A549 (cell line): Measurements from ENCODE around the gene MVD. TPM values are rescaled to one million over a fixed set of nuclear protein-coding genes. Genes with fewer than 3 reads are reported as not detected.

Source experiments
- ATAC-seq, 2 experiments: fragments of 200-7000 bp in 1 of 2; fragments of >200 bp in 1 of 2; cut with Nextera tagmentation in 1 of 2; cut with Tn5 transposase in 1 of 2; 3 replicates each; pipeline versions ENCODE4 v1.8.0 to v1.9.1; 2018 to 2020; ENCODE audit warnings: mild to moderate bottlenecking in 1 of 2, moderate library complexity in 1 of 2
- CTCF ChIA-PET: fragments of 300-600 bp; sonication (Branson Sonifier 250); formaldehyde crosslinking; extraction: SDS; loops from one replicate; lab custom pipeline; 2021; ENCODE audit warnings: antibody characterized with exemption, inconsistent platforms; lab: Yijun Ruan, JAX
- POLR2A ChIA-PET: fragments of 350-600 bp; formaldehyde crosslinking; extraction: SDS; loops from one replicate; lab custom pipeline; 2021; ENCODE audit warnings: antibody characterized with exemption, inconsistent platforms; lab: Yijun Ruan, JAX
- DNase-seq, 2 experiments: peaks; one replicate each; pipeline versions ENCODE4 v3.0.0 to v3.0.0-alpha.2; 2011 to 2016; ENCODE audit warnings: low read depth in 1 of 2, low spot score in 1 of 2
- FAIRE-seq: peaks from 2 replicates; lab custom pipeline; 2011; peaks lifted over from hg19 to GRCh38; lab: Jason Lieb, UNC
- H3K27ac ChIP-seq, 2 experiments: fragments of >200 bp; sonication (Bioruptor Twin); formaldehyde crosslinking; 3 replicates each; pipeline ENCODE4 v1.5.1; 2016 to 2017
- H3K4me1 ChIP-seq: fragments of >200 bp; sonication (Bioruptor Twin); formaldehyde crosslinking; 3 replicates; pipeline ENCODE4 v1.6.1; 2016
- H3K4me2 ChIP-seq: fragments of >200 bp; sonication (Bioruptor Twin); formaldehyde crosslinking; 3 replicates; pipeline ENCODE4 v1.6.1; 2016
- H3K4me3 ChIP-seq: fragments of >200 bp; sonication (Bioruptor Twin); formaldehyde crosslinking; 3 replicates; pipeline ENCODE4 v1.5.1; 2016
- H3K9me3 ChIP-seq: fragments of >200 bp; sonication (Bioruptor Twin); formaldehyde crosslinking; 3 replicates; pipeline ENCODE4 v1.6.1; 2016
- CBX2 ChIP-seq: fragments of 200-600 bp; sonication (generic); IDR thresholded peaks from 2 replicates; pipeline ENCODE4 v1.6.1; 2016; ENCODE audit warnings: low read depth, mild to moderate bottlenecking, borderline replicate concordance
- CHD2 ChIP-seq: fragments of 150-350 bp; IDR thresholded peaks from 2 replicates; pipeline ENCODE4 v1.6.1; 2014; ENCODE audit warnings: low read length; ENCODE audit not compliant: partially characterized antibody
- ESRRA ChIP-seq: fragments of 150-350 bp; IDR thresholded peaks from 2 replicates; pipeline ENCODE4 v1.6.1; 2014; ENCODE audit warnings: mild to moderate bottlenecking, low read length, borderline replicate concordance
- HDAC2 ChIP-seq: fragments of 200-600 bp; sonication (generic); IDR thresholded peaks from 2 replicates; pipeline ENCODE4 v1.6.1; 2016
- HEYL ChIP-seq: fragments of 250-450 bp; sonication (Bioruptor Pico); IDR thresholded peaks from 2 replicates; pipeline ENCODE4 v1.8.0; 2021; ENCODE audit warnings: mild to moderate bottlenecking, moderate library complexity
- JUNB ChIP-seq: fragments of >200 bp; sonication (Bioruptor Twin); formaldehyde crosslinking; IDR thresholded peaks from 2 replicates; pipeline ENCODE4 v1.6.1; 2016
- KDM5A ChIP-seq: fragments of 200-600 bp; sonication (generic); IDR thresholded peaks from 2 replicates; pipeline ENCODE4 v1.6.1; 2016; ENCODE audit warnings: antibody characterized with exemption, mild to moderate bottlenecking
- MAFK ChIP-seq: fragments of 450-650 bp; IDR thresholded peaks from 2 replicates; pipeline ENCODE4 v1.6.1; 2014; ENCODE audit not compliant: partially characterized antibody
- MYC ChIP-seq: IDR thresholded peaks from 2 replicates; pipeline ENCODE4 v1.6.1; 2012; ENCODE audit warnings: mild to moderate bottlenecking, inconsistent platforms, low read length, improper control_type of control experiment, borderline replicate concordance
- NPAS2 ChIP-seq: fragments of 250-450 bp; sonication (Bioruptor Pico); IDR thresholded peaks from 2 replicates; pipeline ENCODE4 v1.8.0; 2022; ENCODE audit warnings: mild to moderate bottlenecking, moderate library complexity, borderline replicate concordance
- NR3C1 ChIP-seq: fragments of >200 bp; sonication (Bioruptor Twin); formaldehyde crosslinking; IDR thresholded peaks from 3 replicates; pipeline ENCODE4 v1.6.1; 2017
- RAD21 ChIP-seq, 2 experiments: fragments of >200 bp in 1 of 2; sonication (Bioruptor Twin) in 1 of 2; formaldehyde crosslinking in 1 of 2; IDR thresholded peaks in 1 of 2; conservative IDR thresholded peaks in 1 of 2; 2 replicates in 1 of 2; 3 replicates in 1 of 2; pipeline ENCODE4 v1.6.1; 2012 to 2018; ENCODE audit warnings: inconsistent platforms in 1 of 2
- RARB ChIP-seq: fragments of 250-450 bp; sonication (Bioruptor Pico); IDR thresholded peaks from 2 replicates; pipeline ENCODE4 v1.8.0; 2021; ENCODE audit warnings: mild to moderate bottlenecking, moderate library complexity
- RFX5 ChIP-seq: fragments of 450-650 bp; IDR thresholded peaks from 2 replicates; pipeline ENCODE4 v1.7.1; 2014; ENCODE audit warnings: antibody characterized with exemption, mild to moderate bottlenecking, moderate library complexity
- SMC3 ChIP-seq: fragments of >200 bp; sonication (Bioruptor Twin); formaldehyde crosslinking; IDR thresholded peaks from 3 replicates; pipeline ENCODE4 v1.6.1; 2018; ENCODE audit warnings: inconsistent platforms
- TP53 ChIP-seq: fragments of 250-450 bp; sonication (Bioruptor Pico); IDR thresholded peaks from 2 replicates; pipeline ENCODE4 v1.5.0; 2021; ENCODE audit warnings: mild to moderate bottlenecking, moderate library complexity
- ZC3H11A ChIP-seq: fragments of 450-650 bp; IDR thresholded peaks from 2 replicates; pipeline ENCODE4 v1.6.1; 2014; ENCODE audit warnings: antibody characterized with exemption, mild to moderate bottlenecking
- ZFP36 ChIP-seq: fragments of 450-650 bp; IDR thresholded peaks from 2 replicates; pipeline ENCODE4 v1.6.1; 2014; ENCODE audit warnings: borderline replicate concordance; ENCODE audit not compliant: partially characterized antibody
- ZNF302 ChIP-seq: fragments of 250-450 bp; sonication (Bioruptor Pico); IDR thresholded peaks from 2 replicates; pipeline ENCODE4 v1.9.0; 2021; ENCODE audit warnings: inconsistent platforms, mild to moderate bottlenecking, moderate library complexity
- ZSCAN20 ChIP-seq: fragments of 250-450 bp; sonication (Bioruptor Pico); IDR thresholded peaks from 2 replicates; pipeline ENCODE4 v1.8.0; 2022; ENCODE audit warnings: mild to moderate bottlenecking, moderate library complexity
- WGBS: methylation state at CpG from one replicate; pipeline ENCODE4 v1.1.6; 2017; ENCODE audit errors: missing lambda C conversion rate; 5-methylcytosine and 5-hydroxymethylcytosine counted together
- polyA plus RNA-seq, 4 experiments: library from polyadenylated mRNA; depleted of rRNA in 3 of 4; stranded (reverse); fragments of >200 nt; fragmentation: RNase III in 1 of 4; extraction: RNeasy Plus Mini Kit Qiagen cat#74134 plus additional on column Dnase treatment in 1 of 4; gene quantifications; 2 replicates in 3 of 4; 3 replicates in 1 of 4; pipeline ENCODE4 v1.2.3, GENCODE V29; 2011 to 2017
- TF ChIP-seq, protein P1 (sequence below): fragments of 200-600 bp; sonication (generic); IDR thresholded peaks from 2 replicates; pipeline ENCODE4 v1.6.1; 2016; ENCODE audit warnings: antibody characterized with exemption, mild to moderate bottlenecking, moderate library complexity
- TF ChIP-seq, protein P2 (sequence below): fragments of 450-650 bp; IDR thresholded peaks from 2 replicates; pipeline ENCODE4 v1.6.1; 2014; ENCODE audit warnings: antibody characterized with exemption
- TF ChIP-seq, protein P3 (sequence below): fragments of 250-450 bp; sonication (Bioruptor Pico); IDR thresholded peaks from 2 replicates; pipeline ENCODE4 v1.5.0; 2020; ENCODE audit warnings: low read depth, mild to moderate bottlenecking, moderate library complexity
- TF ChIP-seq, protein P4 (sequence below): fragments of 250-450 bp; sonication (Bioruptor Pico); IDR thresholded peaks from 2 replicates; pipeline ENCODE4 v1.5.0; 2021; ENCODE audit warnings: mild to moderate bottlenecking, moderate library complexity, borderline replicate concordance

The MVD gene
- polyA plus RNA-seq, 2 of the 4 experiments (the other 2 are of a cell fraction) = 5.8 to 43.1 TPM

DNA sequence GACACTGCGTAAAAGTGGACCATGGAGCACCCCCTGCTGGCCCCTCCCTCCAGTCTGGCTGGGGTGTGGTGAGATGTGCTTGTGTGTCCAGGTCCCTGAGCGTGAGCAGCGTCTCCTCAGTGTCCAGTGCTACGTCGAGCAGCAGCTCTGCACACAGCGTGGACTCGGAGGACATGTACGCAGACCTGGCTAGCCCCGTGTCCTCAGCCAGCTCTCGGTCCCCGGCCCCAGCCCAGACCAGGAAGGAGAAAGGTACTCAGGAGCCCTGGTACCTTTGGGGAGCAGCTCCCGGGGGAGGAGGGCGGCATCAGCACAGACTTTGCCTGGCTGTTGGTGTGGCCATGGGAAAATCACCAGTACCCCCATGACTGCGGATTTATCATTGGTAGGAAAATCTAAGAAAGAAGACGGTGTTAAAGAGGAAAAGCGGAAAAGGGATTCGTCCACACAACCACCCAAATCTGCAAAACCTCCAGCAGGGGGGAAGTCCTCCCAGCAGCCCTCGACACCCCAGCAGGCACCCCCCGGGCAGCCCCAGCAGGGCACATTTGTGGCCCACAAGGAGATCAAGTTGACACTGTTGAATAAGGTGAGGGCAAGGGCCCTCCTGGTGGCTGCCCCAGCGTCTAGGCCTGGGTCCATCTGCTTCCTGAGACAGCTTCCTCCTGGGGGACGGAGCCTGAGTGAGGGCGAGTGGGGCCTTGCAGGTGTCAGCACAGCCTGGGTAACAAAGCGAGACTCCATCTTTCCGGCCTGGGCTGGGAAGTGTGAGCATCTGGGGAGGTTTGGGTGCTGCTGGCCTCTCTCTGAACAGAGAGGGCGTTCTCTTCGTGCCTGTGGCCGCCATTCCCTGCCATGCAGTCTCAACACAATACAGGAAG, 35.1 kb downstream of the MVD start:
- DNase-seq (no peak), FAIRE-seq (no peak), ATAC-seq (no peak)
- TF ChIP-seq NR3C1 (no peak), RFX5 (no peak), CBX2 (no peak), JUNB (no peak), CHD2 (no peak), ESRRA (no peak), ZNF302 (no peak), ZC3H11A (no peak), HEYL (no peak), SMC3 (no peak), NPAS2 (no peak), MYC (no peak), KDM5A (no peak), ZSCAN20 (CRISPR knock-in tag) (no peak), HDAC2 (no peak), RARB (CRISPR knock-in tag) (no peak), ZFP36 (no peak)
- TF ChIP-seq, protein P1, sequence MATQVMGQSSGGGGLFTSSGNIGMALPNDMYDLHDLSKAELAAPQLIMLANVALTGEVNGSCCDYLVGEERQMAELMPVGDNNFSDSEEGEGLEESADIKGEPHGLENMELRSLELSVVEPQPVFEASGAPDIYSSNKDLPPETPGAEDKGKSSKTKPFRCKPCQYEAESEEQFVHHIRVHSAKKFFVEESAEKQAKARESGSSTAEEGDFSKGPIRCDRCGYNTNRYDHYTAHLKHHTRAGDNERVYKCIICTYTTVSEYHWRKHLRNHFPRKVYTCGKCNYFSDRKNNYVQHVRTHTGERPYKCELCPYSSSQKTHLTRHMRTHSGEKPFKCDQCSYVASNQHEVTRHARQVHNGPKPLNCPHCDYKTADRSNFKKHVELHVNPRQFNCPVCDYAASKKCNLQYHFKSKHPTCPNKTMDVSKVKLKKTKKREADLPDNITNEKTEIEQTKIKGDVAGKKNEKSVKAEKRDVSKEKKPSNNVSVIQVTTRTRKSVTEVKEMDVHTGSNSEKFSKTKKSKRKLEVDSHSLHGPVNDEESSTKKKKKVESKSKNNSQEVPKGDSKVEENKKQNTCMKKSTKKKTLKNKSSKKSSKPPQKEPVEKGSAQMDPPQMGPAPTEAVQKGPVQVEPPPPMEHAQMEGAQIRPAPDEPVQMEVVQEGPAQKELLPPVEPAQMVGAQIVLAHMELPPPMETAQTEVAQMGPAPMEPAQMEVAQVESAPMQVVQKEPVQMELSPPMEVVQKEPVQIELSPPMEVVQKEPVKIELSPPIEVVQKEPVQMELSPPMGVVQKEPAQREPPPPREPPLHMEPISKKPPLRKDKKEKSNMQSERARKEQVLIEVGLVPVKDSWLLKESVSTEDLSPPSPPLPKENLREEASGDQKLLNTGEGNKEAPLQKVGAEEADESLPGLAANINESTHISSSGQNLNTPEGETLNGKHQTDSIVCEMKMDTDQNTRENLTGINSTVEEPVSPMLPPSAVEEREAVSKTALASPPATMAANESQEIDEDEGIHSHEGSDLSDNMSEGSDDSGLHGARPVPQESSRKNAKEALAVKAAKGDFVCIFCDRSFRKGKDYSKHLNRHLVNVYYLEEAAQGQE = no peak
- TF ChIP-seq, protein P2, sequence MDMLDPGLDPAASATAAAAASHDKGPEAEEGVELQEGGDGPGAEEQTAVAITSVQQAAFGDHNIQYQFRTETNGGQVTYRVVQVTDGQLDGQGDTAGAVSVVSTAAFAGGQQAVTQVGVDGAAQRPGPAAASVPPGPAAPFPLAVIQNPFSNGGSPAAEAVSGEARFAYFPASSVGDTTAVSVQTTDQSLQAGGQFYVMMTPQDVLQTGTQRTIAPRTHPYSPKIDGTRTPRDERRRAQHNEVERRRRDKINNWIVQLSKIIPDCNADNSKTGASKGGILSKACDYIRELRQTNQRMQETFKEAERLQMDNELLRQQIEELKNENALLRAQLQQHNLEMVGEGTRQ = no peak
- ChIA-PET POLR2A (no interaction called here), CTCF (interaction anchor here (0.9 kb wide), 1 partner anchor 65 kb away, joined by 3 read pairs; no protein-coding TSS in a partner anchor)
- WGBS = 94% methylated on average over 25 of the region's 27 CpGs
- Histone ChIP-seq H3K4me2 (no peak overlapping the region), H3K4me1 (no peaks in the 10 kb centered on the region), H3K4me3 (no peak overlapping the region), H3K9me3 (no peaks in the 10 kb centered on the region), H3K27ac (no peak overlapping the region)

DNA sequence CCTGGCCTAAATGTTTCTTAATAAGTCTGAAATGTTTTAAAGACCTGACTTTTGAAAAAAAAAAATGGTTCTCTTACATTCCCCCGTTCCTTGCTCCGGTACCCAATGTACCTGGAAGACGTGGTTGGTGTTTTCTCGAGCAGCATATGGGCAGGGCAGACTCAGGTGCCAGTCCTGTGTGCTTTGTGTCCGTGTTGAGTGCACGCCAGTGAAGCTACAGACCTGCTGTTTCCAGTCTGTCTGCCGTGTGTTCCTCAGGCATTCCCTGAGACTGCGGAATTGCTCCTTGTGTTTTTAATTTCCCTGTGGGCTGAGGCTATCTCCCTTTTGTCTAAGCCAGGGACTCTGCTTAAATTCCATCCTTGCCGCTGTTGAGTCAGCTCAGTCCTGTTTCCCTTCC, 36.2 kb downstream of the MVD start:
- H3K27ac ChIP-seq = no peak overlapping the region
- H3K4me2 ChIP-seq = no peak overlapping the region
- DNase-seq (no peak), FAIRE-seq (no peak), ATAC-seq (no peak)
- ChIA-PET POLR2A (no interaction called here), CTCF (no interaction called here)
- no peaks in the 10 kb centered on the region for H3K9me3 ChIP-seq
- TF ChIP-seq CBX2 (no peak), ESRRA (no peak), MAFK (no peak), RAD21 (conservative IDR thresholded peaks at IDR 0.05 in 1 of 2, IDR thresholded peaks at IDR 0.05 in 1 of 2) (no peak), TP53 (no peak)
- TF ChIP-seq, protein P3, sequence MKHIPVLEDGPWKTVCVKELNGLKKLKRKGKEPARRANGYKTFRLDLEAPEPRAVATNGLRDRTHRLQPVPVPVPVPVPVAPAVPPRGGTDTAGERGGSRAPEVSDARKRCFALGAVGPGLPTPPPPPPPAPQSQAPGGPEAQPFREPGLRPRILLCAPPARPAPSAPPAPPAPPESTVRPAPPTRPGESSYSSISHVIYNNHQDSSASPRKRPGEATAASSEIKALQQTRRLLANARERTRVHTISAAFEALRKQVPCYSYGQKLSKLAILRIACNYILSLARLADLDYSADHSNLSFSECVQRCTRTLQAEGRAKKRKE (CRISPR knock-in tag) = no peak
- TF ChIP-seq, protein P4, sequence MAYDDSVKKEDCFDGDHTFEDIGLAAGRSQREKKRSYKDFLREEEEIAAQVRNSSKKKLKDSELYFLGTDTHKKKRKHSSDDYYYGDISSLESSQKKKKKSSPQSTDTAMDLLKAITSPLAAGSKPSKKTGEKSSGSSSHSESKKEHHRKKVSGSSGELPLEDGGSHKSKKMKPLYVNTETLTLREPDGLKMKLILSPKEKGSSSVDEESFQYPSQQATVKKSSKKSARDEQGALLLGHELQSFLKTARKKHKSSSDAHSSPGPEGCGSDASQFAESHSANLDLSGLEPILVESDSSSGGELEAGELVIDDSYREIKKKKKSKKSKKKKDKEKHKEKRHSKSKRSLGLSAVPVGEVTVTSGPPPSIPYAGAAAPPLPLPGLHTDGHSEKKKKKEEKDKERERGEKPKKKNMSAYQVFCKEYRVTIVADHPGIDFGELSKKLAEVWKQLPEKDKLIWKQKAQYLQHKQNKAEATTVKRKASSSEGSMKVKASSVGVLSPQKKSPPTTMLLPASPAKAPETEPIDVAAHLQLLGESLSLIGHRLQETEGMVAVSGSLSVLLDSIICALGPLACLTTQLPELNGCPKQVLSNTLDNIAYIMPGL (CRISPR knock-in tag) = no peak
- no peaks in the 10 kb centered on the region for H3K4me1 ChIP-seq
- WGBS = 92% methylated on average over 9 of the region's 9 CpGs
- H3K4me3 ChIP-seq = no peak overlapping the region
